ENCODE results near the gene TCF20.

The TCF20 gene

DNA sequence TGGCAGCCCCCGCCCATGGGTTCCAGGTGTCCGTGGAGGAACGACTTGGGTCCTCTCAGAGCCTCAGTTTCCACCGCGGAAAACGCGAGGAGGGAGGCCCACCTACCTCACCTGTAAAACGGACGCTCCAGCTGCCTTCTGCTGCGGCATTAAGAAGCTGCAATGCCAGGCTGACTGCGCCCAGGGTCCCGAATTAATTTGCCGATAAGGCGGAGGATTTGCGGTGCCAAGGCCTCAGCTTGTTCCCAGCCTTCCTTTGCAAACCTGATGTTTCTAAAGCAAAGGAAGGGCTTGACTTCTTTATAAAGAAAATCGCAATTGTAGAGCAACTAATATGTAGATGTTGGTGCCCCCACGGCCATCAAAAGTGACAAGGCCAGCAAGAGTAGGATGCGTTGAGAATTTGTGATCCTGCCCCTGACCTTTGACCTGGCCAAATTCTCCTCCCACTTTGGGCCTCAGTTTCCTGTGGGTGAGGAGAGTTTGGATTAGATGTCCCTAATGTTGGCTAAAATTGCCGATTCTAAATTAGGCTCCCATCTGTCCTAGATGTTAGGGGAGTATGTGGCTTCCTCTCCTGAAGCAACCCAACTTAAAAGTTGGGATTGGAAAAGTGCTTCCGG lies 849 bp upstream of the TCF20 start:
- H3K36me3 Mint-ChIP-seq = no peaks in the 10 kb centered on the region
- no peak for ATAC-seq (ENCODE audit: low read depth)
- no peak overlapping the region for H3K27ac Mint-ChIP-seq

DNA sequence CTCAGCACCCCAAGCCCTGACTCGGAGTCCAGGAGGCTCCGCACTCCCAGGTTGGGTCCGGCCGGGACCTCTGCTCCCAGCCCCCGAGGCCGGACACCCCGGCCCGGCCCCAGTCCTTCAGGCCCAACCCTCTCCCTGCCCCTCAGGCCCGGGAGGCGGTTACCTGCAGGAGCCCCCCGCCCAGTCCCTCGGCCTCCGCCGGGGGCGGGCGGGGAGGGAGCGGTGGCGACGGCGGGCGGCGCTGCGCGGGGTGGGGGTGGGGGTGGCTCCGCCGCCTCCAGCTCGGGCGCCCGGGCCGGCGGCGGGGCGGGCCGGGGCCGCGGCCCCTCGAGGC lies 310 bp downstream of the TCF20 start:
- peak overlapping the region; percentile 84 for H3K4me3 Mint-ChIP-seq
- H3K4me1 Mint-ChIP-seq = peaks cover 19% of the 10 kb centered on the region
- no peaks in the 10 kb centered on the region for H3K9me3 Mint-ChIP-seq
- H3K36me3 Mint-ChIP-seq = no peaks in the 10 kb centered on the region
- ATAC-seq (ENCODE audit: low read depth) (peak; percentile 57), DNase-seq (ENCODE audit: low spot score in 2 of 2) (peak in 1 of 2 donors; percentile 73)
- peak overlapping the region; percentile 79 for H3K27ac Mint-ChIP-seq
- H3K27me3 Mint-ChIP-seq = no peaks in the 10 kb centered on the region

More for the DNA sequence above, 849 bp upstream of the TCF20 start:
- Mint-ChIP-seq H3K4me3 (peak overlapping the region; percentile 66), H3K4me1 (peaks cover 14% of the 10 kb centered on the region), H3K27me3 (no peaks in the 10 kb centered on the region), H3K9me3 (no peaks in the 10 kb centered on the region)
- no peak for DNase-seq (ENCODE audit: low spot score in 2 of 2)

DNA sequence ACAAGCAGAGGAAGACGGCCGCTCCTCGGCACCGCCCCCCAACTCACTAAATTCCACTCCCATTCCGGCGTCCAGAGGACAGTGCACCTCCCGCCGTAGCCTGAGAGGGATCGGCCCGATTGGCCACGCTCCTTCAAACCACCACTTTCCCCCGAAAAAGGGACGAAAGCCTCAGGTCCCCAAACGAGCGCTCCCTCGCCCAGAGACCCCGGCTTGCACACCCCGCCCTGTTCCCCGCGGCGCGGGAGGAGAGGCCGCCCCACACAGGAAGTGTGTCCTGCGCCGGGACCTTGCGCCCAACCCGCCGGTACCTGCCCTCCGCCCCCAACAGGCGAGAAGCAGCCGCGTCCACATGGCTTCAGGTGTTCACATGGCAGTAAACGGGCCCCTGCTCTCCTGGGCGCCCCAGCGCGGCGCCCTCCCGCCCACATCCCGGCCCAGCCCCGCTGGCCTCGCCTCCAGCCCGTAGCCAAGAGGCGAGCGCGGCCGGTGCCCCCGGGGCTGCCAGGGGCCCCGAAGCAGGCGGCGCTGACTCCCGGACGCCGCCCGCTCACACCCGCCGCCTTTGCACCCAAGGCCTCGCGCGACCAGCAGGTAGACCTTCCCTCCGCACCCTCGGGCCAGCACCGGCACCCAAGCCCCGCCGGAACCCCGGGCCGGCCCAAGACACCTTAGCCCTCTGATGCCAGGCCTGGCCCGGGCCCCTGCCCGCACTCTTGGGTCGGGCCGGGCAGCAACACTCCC lies 849 bp downstream of the TCF20 start:
- Mint-ChIP-seq H3K27ac (peak overlapping the region; percentile 79), H3K4me3 (peak overlapping the region; percentile 84), H3K4me1 (peaks cover 23% of the 10 kb centered on the region), H3K9me3 (no peaks in the 10 kb centered on the region), H3K27me3 (no peaks in the 10 kb centered on the region), H3K36me3 (no peaks in the 10 kb centered on the region)
- ATAC-seq (ENCODE audit: low read depth) (peak; percentile 48), DNase-seq (ENCODE audit: low spot score in 2 of 2) (peak in 1 of 2 donors; percentile 41)

DNA sequence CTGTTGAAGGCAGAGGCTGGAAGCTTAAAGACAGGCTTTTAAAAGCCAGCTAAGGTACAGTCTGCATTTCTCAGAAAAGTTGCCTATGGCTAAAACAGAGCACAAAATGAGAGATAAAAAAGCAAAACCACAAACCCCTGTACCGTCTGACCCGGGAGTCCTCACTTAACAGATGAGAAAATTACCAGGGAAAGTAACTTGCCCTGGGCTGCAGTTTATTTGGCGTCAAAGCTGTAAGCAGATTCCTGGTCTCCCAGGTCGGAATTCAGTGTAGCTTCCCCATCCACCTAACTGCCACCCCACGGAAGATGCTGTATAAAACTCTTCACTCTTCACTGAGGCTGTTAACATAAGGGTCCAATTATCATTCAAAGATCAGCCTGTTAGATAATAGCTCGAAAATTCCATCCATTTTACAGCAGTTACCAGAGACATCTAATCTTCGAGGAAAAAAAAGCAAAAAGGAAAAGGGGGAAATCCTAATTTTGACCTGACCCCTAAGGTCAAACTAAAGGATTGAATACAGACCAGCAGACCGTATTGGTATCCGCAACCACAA lies 1.5 kb downstream of the TCF20 start:
- H3K27ac Mint-ChIP-seq = peak overlapping the region; percentile 79
- H3K4me3 Mint-ChIP-seq = peak overlapping the region; percentile 84
- no peak for DNase-seq (ENCODE audit: low spot score in 2 of 2)
- no peak for ATAC-seq (ENCODE audit: low read depth)
- H3K4me1 Mint-ChIP-seq = peaks cover 26% of the 10 kb centered on the region
- no peaks in the 10 kb centered on the region for H3K27me3 Mint-ChIP-seq
- no peaks in the 10 kb centered on the region for H3K36me3 Mint-ChIP-seq
- no peaks in the 10 kb centered on the region for H3K9me3 Mint-ChIP-seq

DNA sequence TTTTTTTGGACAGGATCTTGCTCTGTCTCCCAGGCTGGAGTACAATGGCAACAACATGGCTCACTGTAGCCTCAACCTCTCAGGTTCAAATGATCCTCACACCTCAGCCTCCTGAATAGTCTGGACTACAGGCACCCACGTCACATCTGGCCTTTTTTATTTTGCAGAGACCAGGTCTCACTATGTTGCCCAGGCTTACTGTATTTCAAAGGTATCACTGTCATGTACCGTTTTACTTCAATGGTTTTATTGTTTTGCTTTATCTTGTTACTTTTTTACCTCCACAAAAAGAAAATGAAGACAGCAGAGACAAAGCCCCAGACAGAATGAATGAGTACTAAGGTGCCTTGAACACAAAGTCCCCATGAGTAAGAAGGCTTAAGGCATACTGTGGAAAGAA lies 5.1 kb downstream of the TCF20 start:
- peaks cover 51% of the 10 kb centered on the region for H3K4me1 Mint-ChIP-seq
- no peaks in the 10 kb centered on the region for H3K9me3 Mint-ChIP-seq
- no peaks in the 10 kb centered on the region for H3K27me3 Mint-ChIP-seq
- no peak overlapping the region for H3K4me3 Mint-ChIP-seq
- DNase-seq (ENCODE audit: low spot score in 2 of 2) = no peak
- no peak overlapping the region for H3K27ac Mint-ChIP-seq
- ATAC-seq (ENCODE audit: low read depth) = no peak
- H3K36me3 Mint-ChIP-seq = no peaks in the 10 kb centered on the region

DNA sequence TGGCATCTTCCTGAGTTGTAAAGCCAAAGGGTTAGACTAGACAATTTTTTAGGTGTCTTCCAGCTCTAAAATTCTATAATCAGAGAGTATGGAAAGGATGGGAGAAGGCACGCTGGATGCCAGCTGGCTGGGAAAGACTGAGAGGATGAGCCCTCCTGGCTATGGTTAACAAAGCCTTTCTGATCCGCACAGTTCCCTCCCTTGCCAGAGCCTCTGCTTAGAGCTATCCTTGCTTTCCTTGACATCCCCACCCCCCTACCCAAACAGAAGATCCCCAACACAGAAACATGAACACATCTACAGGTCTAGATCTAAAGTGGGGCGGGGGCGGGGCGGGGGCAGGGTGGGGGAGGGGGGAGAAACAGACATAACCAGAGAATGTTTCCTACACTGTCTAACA lies 6.5 kb downstream of the TCF20 start:
- Mint-ChIP-seq H3K4me1 (peaks cover 58% of the 10 kb centered on the region), H3K9me3 (no peaks in the 10 kb centered on the region), H3K36me3 (no peaks in the 10 kb centered on the region), H3K27me3 (no peaks in the 10 kb centered on the region), H3K27ac (peak overlapping the region; percentile 73), H3K4me3 (no peak overlapping the region)
- ATAC-seq (ENCODE audit: low read depth) = no peak
- no peak for DNase-seq (ENCODE audit: low spot score in 2 of 2)

DNA sequence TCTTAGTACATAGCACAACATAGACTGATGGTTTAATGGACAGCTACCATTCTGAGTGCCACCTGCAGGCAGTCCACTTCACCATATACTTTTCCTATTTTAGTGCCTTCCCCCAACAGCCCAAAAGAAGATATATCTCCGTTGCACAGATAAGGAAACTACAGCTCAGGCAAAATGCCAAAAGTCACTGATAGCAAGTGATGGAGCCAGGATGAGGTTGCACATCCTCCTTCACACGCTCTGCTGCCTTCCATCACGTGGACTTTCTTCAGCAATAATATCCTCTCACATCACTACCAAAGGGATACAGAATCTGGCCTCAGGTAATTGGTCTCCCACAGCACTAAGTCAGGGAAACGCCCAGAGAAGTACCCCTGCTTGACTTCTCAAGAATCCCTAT lies 7.5 kb downstream of the TCF20 start:
- DNase-seq (ENCODE audit: low spot score in 2 of 2) (no peak), ATAC-seq (ENCODE audit: low read depth) (peak; percentile 97)
- Mint-ChIP-seq H3K36me3 (no peaks in the 10 kb centered on the region), H3K4me1 (peaks cover 56% of the 10 kb centered on the region), H3K9me3 (no peaks in the 10 kb centered on the region), H3K27ac (peak overlapping the region; percentile 73), H3K4me3 (no peak overlapping the region), H3K27me3 (no peaks in the 10 kb centered on the region)

DNA sequence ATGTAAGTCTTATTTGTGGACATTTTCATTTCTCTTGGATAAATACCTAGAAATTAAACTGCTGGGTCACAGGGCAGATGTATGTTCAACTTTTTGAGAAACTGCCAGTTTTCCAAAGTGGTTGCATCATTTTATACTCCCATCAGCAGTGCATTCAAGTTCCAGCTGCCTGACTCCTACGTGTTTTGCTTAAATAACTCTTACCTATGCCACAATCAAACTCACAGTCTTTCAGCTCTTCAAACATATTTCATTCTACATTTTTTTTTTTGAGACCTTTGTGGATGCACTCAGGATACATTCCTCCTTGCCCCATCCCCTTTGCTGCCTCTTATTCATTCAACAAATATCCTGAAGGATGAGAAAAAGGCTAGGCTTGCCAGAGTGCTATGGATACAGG lies 9.2 kb downstream of the TCF20 start:
- Mint-ChIP-seq H3K36me3 (no peaks in the 10 kb centered on the region), H3K27ac (no peak overlapping the region)
- no peak for DNase-seq (ENCODE audit: low spot score in 2 of 2)

DNA sequence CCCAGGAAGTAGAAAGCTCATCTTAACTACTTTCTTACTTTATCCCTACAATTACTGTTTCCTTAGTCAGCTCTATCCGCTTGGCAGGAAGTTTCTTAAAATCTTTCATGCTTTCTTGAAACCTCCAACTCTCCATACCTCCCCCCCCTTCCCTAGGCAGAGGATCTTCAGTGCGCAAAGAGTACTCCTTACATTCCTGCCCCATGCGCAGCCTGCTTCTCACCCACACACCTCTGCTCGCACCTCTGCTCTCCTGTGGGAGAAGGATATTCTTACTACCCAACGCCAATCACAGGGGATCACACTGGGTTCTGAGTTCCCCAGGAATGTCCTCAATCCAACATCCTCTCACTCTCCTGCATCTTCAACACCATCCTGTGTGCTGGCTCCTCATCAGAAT lies 12.3 kb downstream of the TCF20 start:
- Mint-ChIP-seq H3K27me3 (no peaks in the 10 kb centered on the region), H3K4me1 (peaks cover 51% of the 10 kb centered on the region), H3K4me3 (no peak overlapping the region), H3K9me3 (no peaks in the 10 kb centered on the region), H3K27ac (no peak overlapping the region), H3K36me3 (peaks cover 5% of the 10 kb centered on the region)
- ATAC-seq (ENCODE audit: low read depth) (no peak), DNase-seq (ENCODE audit: low spot score in 2 of 2) (no peak)

More for the DNA sequence above, 9.2 kb downstream of the TCF20 start:
- H3K9me3 Mint-ChIP-seq = no peaks in the 10 kb centered on the region
- H3K4me1 Mint-ChIP-seq = peaks cover 59% of the 10 kb centered on the region
- H3K4me3 Mint-ChIP-seq = no peak overlapping the region
- ATAC-seq (ENCODE audit: low read depth) = no peak
- H3K27me3 Mint-ChIP-seq = no peaks in the 10 kb centered on the region

DNA sequence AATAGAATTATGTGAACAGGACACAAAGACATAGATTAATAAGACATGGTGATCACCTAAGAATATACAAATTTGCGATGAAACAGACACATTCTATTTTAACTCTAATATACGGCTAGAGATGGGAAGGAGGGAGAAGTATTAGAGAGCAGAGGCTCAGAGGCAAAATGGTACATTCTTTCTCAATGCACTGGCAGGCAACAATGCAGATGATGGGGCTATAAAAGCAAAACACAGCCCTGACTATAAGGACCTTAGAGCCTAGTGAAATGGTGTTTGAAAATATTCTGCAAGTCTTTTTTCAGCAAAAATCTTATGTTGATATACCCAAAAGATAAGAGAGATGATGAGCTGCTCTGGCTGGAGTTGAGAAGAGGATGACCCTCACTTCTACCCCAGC lies 13.1 kb downstream of the TCF20 start:
- DNase-seq (ENCODE audit: low spot score in 2 of 2) = no peak
- no peak overlapping the region for H3K4me3 Mint-ChIP-seq
- H3K27ac Mint-ChIP-seq = no peak overlapping the region
- H3K9me3 Mint-ChIP-seq = no peaks in the 10 kb centered on the region
- H3K36me3 Mint-ChIP-seq = peaks cover 5% of the 10 kb centered on the region
- peaks cover 43% of the 10 kb centered on the region for H3K4me1 Mint-ChIP-seq
- ATAC-seq (ENCODE audit: low read depth) = no peak
- H3K27me3 Mint-ChIP-seq = no peaks in the 10 kb centered on the region

DNA sequence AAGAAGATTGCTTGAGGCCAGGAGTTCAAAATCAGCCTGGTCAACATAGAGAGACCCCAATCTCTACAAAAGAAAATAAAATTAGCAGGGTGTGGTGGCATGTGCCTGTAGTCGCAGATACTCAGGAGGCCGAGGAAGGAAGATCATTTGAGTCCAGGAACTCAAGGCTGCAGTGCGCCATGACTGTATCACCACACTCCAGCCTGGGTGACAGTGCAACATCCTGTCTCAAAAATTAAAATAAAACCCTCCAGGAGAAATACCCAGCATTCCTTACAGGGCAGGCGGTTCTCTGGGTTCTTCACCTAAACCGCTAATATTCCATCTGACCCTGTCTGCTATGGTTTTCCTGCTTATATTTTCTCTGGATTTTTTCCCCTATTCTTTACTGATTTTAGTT lies 13.5 kb downstream of the TCF20 start:
- H3K27ac Mint-ChIP-seq = no peak overlapping the region
- DNase-seq (ENCODE audit: low spot score in 2 of 2) (no peak), ATAC-seq (ENCODE audit: low read depth) (no peak)
- no peak overlapping the region for H3K4me3 Mint-ChIP-seq
- no peaks in the 10 kb centered on the region for H3K27me3 Mint-ChIP-seq
- no peaks in the 10 kb centered on the region for H3K9me3 Mint-ChIP-seq
- peaks cover 39% of the 10 kb centered on the region for H3K4me1 Mint-ChIP-seq
- peaks cover 5% of the 10 kb centered on the region for H3K36me3 Mint-ChIP-seq

DNA sequence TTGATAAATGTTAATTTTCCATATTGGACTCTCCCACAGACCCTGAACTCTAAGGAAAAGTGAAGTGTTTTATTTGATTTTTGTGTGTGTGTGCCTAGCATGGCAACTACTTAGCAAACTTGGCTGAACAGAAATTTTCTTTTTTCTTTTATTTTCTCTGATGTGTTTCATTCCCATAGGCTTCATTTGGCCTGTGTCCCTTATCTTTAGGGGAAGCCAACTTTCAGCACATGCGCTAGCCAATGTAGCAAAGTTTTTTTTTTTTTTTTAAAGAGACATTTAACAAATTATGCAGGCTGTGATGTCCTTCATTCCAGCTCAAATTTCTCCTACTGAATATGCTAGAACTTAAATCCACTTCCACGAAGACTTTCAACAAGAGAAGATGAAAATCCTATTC lies 14.2 kb downstream of the TCF20 start:
- no peak overlapping the region for H3K4me3 Mint-ChIP-seq
- H3K9me3 Mint-ChIP-seq = no peaks in the 10 kb centered on the region
- peaks cover 5% of the 10 kb centered on the region for H3K36me3 Mint-ChIP-seq
- DNase-seq (ENCODE audit: low spot score in 2 of 2) (no peak), ATAC-seq (ENCODE audit: low read depth) (no peak)
- no peaks in the 10 kb centered on the region for H3K27me3 Mint-ChIP-seq
- no peak overlapping the region for H3K27ac Mint-ChIP-seq
- peaks cover 36% of the 10 kb centered on the region for H3K4me1 Mint-ChIP-seq

DNA sequence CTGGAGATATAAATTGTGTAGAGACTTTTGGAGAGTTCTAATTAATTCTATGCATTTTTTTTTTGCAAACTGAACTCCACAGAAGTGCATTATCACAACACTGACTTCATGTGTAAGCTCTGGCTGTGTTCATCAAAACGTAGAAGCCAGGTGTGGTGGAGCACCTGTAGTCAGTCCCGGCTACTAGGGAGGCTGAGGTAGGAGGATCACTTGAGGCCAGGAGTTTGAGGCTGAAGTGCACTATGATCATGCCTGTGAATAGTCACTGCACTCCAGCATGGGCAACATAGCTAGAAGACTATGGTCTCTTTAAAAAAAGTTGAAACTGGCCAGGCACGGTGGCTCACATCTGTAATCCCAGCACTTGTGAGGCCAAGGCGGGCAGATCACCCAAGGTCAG lies 20.6 kb downstream of the TCF20 start:
- Mint-ChIP-seq H3K36me3 (peaks cover 11% of the 10 kb centered on the region), H3K4me1 (peaks cover 34% of the 10 kb centered on the region), H3K4me3 (no peak overlapping the region)

DNA sequence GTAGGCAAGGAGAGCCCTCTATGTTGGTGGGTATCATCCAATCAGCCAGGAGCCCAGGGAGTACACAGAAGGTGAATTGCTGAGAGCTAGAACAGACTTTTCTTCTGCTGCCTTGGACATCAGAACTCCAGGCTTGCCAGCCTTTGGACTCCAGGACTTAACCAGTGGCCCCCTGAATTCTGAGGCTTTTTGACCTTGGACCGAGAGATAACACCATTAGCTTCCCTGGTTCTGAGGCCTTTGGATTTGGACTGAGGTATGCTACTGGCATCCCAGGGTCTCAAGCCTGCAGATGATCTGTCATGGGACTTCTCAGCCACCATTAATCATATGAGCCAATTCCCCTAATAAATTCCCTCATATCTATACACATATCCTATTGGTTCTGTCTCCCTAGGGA lies 21.5 kb downstream of the TCF20 start:
- H3K36me3 Mint-ChIP-seq = peaks cover 14% of the 10 kb centered on the region
- H3K9me3 Mint-ChIP-seq = no peaks in the 10 kb centered on the region
- H3K27ac Mint-ChIP-seq = no peak overlapping the region
- no peaks in the 10 kb centered on the region for H3K27me3 Mint-ChIP-seq
- ATAC-seq (ENCODE audit: low read depth) (no peak), DNase-seq (ENCODE audit: low spot score in 2 of 2) (no peak)
- peaks cover 33% of the 10 kb centered on the region for H3K4me1 Mint-ChIP-seq
- H3K4me3 Mint-ChIP-seq = no peak overlapping the region

More for the DNA sequence above, 20.6 kb downstream of the TCF20 start:
- Mint-ChIP-seq H3K27me3 (no peaks in the 10 kb centered on the region), H3K27ac (no peak overlapping the region), H3K9me3 (no peaks in the 10 kb centered on the region)
- ATAC-seq (ENCODE audit: low read depth) (no peak), DNase-seq (ENCODE audit: low spot score in 2 of 2) (no peak)

DNA sequence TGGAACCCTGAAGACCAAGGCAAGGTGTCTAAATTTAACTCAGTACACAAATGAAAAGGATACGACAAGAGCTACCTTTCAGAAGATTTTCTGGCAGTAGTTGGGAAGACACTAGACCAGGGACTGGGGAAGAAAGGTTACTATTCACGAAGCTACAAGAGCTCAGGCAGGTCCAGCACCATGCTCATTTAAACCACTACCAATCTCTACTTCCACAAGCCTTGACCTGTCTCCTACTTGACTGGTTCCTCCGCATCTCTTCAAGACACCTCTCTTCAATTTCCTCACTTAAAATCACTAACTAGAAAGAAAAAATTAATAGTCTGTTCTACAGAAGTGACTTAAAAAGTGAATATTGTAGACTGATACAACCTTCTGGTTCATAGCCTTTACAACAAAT lies 22.9 kb downstream of the TCF20 start:
- DNase-seq (ENCODE audit: low spot score in 2 of 2) (no peak), ATAC-seq (ENCODE audit: low read depth) (no peak)
- Mint-ChIP-seq H3K4me1 (peaks cover 40% of the 10 kb centered on the region), H3K27me3 (no peaks in the 10 kb centered on the region), H3K4me3 (no peak overlapping the region), H3K9me3 (no peaks in the 10 kb centered on the region), H3K36me3 (peaks cover 17% of the 10 kb centered on the region), H3K27ac (no peak overlapping the region)

Data from memory B cell (primary cell).